Mucosa of gallbladder (tissue), 1 donor: ENCODE results near the gene POC5. TPM values are rescaled to one million over a fixed set of nuclear protein-coding genes. Genes with fewer than 3 reads are reported as not detected.
"Not testable (repeated sequence)": the region's sequence is repeated elsewhere in the genome, so short reads cannot be mapped to it uniquely, and the experiment has no call there.

ENCODE experiments used
- DNase-seq: peaks from one replicate; pipeline ENCODE4 v3.0.0-alpha.2; 2020; ENCODE audit warnings: low spot score
- total RNA-seq: library from RNA; stranded (reverse); gene quantifications from one replicate; pipeline ENCODE4 v1.2.1, GENCODE V29; 2021
- donor health status: DM: no; HTN: no; CAD: no.

POC5 gene
- total RNA-seq, 1 donor from 2014 or later: 8.4 TPM

DNA sequence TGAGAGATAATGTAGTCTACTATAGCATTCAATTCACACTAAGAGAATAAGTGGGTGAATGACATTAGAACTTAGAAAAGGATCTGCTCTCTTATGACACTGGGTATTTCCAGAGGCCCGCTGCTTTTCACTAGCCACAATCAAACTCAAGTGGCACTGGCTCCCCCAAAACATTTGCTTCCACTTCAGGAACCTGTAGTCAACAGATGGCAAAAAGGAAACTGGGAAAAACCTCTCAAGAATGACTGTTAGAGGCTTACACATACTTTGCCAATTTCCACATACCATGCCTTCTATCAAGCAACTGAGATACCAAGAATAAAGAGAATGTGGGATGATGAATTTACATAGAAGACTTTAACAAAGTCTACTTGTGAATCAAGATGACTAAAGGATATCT is 11.2 kb downstream of the POC5 start:
- no peak for DNase-seq

DNA sequence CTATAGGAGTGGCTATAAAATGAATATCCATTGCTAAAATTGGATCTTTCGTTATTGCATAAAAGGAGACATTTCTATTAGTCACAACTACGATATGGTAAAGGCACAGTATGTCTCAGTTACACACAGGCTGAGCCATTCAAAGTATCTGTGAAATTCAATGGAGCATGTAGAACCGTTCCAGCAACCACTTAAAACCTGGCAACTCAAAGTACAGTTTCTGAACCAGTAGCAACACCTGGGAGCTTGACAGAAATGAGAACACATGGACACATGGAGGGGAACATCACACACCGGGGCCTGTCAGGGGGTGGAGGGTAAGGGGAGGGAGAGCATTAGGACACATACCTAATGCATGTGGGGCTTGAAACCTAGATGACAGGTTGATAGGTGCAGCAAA is 15.4 kb downstream of the POC5 start:
- no peak for DNase-seq

DNA sequence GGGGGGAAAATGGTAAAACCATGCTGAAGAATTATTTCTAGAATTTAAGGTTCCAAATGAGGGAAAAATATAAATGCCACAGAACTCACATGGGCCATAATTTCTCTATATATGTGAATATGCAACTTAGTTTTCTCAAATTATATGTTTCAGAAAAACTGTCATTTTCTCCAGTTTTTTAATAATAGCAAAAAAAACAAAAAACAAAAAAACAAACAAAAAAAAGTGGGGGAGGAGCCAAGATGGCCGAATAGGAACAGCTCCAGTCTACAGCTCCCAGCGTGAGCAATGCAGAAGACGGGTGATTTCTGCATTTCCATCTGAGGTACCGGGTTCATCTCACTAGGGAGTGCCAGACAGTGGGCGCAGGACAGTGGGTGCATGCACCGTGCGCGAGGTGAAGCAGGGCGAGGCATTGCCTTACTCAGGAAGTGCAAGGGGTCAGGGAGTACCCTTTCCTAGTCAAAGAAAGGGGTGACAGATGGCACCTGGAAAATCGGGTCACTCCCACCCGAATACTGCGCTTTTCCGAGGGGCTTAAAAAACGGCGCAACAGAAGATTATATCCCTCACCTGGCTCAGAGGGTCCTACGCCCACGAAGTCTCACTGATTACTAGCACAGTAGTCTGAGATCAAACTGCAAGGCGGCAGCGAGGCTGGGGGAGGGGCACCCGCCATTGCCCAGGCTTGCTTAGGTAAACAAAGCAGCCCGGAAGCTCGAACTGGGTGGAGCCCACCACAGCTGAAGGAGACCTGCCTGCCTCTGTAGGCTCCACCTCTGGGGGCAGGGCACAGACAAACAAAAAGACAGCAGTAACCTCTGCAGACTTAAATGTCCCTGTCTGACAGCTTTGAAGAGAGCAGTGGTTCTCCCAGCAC is 21.5 kb downstream of the POC5 start:
- not testable (repeated sequence) for DNase-seq

DNA sequence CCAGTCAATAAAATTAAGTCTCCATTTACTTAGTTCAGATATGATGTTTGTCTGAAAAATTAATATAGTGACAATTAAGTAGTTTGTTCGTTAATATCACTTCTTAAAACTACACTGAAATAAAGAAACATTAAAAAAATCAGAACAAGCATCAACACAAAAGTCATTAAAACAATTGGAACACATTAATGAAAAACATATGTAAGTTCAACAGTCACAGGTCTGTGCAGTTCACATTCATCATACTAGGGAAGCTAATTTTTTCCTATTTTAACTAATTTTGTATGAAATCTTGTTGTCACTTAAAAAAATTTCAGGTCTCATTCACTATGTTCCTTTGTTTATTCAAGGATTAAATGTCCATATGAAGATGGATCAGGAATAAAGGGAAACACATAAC is 22.5 kb downstream of the POC5 start:
- DNase-seq: no peak

GRCh38 chr5:75690669-75691068 is 26.6 kb downstream of the POC5 start:
- no peak for DNase-seq

DNA sequence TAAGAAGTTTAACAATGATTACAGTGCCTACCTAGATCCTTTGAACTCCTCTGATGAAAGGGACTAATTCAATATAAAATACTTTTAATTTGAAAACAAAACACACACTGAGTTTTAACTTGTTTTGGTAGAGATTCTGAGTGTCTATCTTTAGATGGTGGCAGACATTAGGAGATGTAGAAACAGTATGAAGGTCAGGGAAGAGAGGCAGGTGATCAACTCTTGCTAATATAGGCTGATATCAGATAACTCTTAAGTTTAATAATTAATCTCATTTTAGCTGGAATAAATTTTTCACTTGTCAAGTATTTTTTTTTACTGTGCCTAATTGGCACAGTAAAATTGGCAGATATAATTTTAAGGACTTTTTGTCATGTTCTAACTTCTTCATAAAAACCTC is 30.8 kb downstream of the POC5 start:
- no peak for DNase-seq

DNA sequence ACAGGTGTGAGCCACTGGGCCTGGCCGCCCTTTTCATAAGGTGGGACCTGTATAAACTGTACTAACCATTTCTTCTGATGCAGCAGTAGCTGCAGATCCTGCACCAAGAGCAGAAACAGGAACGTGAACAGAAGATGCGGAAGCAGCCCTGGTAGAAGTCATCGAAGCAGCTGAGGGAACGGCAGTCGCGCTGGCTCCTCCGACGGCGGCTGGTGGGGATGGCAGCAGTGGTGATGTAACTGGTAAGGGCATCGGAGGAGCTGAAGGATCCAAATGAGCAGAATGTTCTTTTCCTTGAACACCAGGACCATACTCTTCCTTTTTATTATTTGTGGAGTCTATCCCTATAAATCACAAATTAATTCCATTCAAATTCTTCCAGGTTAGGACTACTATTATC is 32.1 kb downstream of the POC5 start:
- DNase-seq: no peak

DNA sequence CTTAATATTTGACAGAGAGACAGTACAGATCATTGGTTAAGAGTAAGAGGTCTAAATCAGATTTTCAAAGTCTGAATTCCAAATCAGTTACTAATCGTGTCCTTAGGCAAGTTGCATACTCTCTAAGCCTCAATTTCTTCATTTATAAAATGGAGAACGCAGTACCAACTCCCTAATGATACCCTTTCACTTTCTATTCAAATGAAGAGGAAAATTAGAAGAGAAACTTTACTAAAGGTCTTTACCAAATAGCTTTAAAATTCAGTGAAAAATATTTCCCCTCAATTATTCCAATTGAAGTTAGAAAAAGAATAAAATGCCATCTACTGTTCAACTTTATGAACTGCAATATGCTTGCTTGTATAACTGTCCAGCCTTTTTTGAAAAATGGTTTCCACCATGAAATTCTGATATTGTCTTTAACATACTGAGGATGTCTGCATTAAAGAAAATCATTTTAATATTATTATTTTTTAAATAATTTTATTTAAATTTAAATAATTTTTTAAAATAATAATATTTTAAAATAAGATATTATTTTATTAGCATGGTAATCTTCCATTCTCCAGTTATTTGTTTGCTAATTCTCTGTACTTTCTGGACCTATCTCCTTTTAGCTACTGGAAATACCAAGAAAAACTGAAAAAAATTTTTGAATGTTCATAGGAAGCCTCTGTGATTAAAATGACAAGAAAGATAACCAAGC is 36.0 kb downstream of the POC5 start:
- no peak for DNase-seq

DNA sequence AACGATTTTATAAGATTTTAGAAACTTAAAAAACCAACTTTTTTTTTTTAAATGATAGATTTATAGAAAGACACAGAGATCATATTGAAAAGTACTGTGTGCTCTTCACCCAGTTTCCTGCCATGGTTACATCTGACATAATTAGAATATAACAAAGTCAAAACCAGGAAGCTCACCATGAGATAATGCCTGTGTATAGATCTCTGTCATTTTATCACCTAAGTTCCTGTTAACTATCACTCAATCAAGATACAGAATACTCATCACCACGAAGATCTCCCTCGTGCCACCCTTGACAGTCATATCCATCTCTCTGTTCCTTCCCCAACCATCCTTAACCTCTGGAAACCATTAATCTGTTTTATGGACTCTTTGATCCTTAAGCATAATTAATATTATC is 39.1 kb downstream of the POC5 start:
- no peak for DNase-seq

DNA sequence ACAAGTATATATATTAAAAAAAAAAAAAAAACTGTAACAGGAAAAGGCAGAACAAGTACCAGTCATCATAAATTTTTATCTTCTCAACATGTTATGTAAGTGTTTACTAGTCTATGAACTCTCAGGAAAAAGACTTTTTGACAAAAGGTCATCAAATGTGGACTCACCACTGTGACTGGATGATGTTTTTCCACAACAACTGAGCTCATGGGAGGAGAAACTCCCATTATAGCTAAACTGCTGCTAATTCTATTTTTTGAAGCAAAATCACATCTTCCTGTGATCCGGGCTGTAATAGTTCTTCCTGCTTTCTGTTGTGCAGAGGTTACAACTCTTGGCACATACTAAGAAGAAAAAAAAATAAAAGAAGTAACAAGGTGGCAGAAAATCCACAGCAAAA is 39.6 kb downstream of the POC5 start:
- DNase-seq: no peak

DNA sequence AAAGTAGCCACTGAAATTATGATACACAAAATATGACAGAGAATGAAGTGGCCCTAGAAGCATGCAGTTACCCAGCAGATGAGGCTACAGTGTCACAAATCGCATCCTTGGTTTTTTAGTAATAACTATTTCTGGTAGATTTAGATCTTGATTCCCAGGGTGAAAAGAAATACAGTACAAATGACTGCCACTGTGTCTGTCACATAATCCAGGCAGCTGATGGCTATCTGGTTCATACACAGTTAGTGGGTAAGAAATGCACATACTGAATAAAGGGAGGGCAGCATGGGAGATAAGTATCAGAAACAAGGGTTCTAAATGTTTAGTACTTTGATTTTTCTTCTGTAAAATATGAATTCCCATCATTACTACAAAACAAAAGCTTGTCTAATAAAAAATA is 41.5 kb downstream of the POC5 start:
- no peak for DNase-seq

DNA sequence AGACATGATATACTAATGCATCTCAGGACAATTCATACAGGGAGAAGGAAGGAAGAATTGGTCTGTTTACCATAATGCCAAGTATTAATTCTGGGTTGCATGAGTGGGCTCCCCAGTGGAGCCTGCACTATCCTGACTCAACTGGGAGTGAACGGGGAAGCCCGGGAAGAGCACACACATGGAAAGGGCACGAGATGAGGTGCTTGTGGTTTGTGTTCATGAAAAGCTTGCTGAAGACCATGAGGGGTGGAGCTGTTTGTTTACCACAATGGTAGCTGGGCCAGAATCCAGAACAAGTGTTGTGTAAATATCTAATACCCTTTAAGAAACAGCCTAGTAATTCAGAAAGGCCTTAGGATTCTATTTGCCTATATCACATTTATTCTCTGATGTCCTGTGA is 44.6 kb downstream of the POC5 start:
- no peak for DNase-seq

- no peak for DNase-seq
Measured at GRCh38 chr5:75671506-75671905, 45.7 kb downstream of the POC5 start.

DNA sequence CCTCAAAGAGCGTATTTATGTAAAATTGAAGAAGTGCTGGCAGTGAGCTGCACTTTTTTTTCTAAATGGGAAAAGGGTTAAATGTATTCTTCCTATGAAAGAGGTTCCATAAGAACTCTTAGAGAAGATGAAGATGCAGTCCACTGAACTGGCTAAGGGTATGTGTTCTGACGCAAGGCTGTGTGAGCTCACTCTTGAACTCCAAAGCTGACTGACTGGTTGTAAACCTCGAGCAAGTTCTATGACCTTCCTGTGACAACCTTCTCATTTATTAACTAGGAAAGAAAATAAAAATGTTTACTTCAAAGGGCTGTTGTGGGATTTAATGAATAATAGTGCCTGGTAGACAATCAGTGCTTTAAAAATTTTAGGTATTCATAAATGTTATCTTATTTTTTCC is 46.7 kb downstream of the POC5 start:
- no peak for DNase-seq

DNA sequence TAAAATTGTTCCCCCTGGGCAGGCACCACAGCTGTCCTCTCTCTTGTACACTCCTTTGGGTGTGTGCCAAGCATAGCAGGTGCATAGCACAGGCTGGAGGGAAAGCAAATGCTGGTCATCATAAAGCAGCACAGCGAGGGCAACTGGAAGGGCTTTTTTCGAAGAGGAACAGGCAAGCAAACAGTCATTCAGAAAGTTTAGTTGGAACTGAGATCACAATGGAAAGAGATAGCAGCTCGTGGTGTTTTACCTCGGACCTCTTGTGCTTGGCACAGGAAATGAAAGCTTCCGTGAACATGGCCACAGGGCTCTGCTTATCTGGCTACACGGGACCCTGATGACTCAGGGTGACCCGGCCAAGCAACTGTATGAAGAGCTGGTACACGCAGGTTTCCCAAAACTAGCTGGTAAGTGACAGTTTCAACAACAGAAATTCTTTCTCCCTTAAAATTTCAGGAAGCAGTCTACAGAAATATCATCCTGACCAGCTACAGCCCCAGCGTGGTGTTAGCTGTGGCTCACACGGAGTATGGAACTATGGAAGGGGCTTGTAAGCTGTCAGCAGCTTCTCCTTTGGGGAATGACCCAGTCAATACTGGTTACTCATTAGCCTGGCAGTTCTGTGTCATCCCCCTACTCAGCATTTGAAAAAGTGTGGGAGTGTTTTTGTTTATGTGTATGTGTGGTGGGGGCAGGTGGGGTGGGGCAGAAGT is 48.1 kb downstream of the POC5 start:
- DNase-seq: peak; percentile 39

GRCh38 chr5:75668445-75668844 is 48.8 kb downstream of the POC5 start:
- DNase-seq: no peak

GRCh38 chr5:75667586-75667985 is 49.7 kb downstream of the POC5 start:
- no peak for DNase-seq

GRCh38 chr5:75666801-75667200 is 50.4 kb downstream of the POC5 start:
- DNase-seq: no peak

DNA sequence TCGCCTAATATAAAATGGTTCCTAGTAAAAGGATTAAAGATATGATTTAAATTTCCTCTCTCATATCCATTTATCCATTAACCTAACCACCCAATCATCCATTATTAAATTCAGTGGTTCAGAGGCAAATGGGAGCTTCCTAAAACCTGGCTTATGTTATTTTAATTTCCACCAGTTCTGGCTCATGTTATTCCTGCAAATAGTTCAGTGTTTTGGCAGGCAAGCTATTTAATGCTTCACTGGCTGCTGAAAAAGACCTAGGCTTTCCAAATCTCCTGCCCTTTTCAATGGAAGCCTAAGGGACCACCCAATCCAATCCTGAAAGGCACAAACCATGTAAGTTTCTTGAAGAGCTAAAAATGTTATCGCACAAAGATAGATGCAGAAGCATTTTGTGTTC is 52.3 kb downstream of the POC5 start:
- DNase-seq: no peak

DNA sequence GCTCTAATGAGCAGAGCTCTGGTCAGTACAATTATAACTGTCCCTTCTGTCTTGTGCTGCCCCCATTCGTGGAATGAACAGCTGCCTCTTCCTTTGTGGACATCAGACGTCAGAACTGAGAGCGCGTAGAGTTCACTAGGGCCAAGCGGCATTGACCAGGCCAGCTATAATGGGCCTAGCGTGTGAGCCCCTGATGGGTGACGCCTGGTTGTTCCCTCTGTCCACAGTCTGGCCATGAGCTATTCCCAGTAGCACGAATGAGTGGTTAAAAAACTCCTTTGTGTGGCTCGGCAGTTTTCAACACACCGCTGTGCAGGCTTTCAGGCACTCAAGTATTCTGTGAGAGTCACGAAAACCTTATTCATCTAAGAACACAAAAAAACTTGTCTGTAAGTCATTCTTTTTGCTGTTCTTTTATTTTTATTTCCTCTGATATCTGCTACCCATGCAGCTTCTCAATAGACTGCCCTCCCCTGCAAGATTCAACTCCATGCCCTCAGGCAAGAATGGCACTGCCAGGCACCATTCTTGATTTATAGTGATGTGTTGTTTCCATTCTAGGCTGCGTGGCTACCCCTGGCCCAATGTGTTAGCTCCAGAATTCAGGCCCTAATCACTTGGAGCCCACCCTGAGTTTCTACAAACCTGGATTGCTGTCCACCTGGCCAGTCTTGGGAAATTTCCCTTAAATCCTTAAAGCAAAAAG is 53.5 kb downstream of the POC5 start:
- DNase-seq: no peak

GRCh38 chr5:75662061-75662460 is 55.2 kb downstream of the POC5 start:
- DNase-seq: no peak
